NB4 (cell line): ENCODE results near the gene NATD1.

Experiments
- DNase-seq: peaks from one replicate; pipeline ENCODE4 v3.0.0; 2010; ENCODE audit warnings: low read depth
- H3K4me3 ChIP-seq: one replicate; pipeline ENCODE4 v1.5.1; 2011; ENCODE audit warnings: mild to moderate bottlenecking, low read depth, low read length, moderate library complexity
- MAX ChIP-seq: IDR thresholded peaks from 2 replicates; pipeline ENCODE4 v1.6.1; 2011; ENCODE audit warnings: low read depth, low read length
- MYC ChIP-seq: IDR thresholded peaks from 2 replicates; pipeline ENCODE4 v1.6.1; 2011; ENCODE audit warnings: low read depth, low read length
- POLR2A ChIP-seq: IDR thresholded peaks from 2 replicates; pipeline ENCODE4 v1.6.1; 2011; ENCODE audit warnings: mild to moderate bottlenecking; ENCODE audit not compliant: insufficient read length; ENCODE audit errors: extremely low read depth
- TF ChIP-seq, protein P1 (sequence below): IDR thresholded peaks from one replicate; pipeline ENCODE4 v1.5.1; 2012; ENCODE audit warnings: low read depth, low read length

Gene NATD1

DNA sequence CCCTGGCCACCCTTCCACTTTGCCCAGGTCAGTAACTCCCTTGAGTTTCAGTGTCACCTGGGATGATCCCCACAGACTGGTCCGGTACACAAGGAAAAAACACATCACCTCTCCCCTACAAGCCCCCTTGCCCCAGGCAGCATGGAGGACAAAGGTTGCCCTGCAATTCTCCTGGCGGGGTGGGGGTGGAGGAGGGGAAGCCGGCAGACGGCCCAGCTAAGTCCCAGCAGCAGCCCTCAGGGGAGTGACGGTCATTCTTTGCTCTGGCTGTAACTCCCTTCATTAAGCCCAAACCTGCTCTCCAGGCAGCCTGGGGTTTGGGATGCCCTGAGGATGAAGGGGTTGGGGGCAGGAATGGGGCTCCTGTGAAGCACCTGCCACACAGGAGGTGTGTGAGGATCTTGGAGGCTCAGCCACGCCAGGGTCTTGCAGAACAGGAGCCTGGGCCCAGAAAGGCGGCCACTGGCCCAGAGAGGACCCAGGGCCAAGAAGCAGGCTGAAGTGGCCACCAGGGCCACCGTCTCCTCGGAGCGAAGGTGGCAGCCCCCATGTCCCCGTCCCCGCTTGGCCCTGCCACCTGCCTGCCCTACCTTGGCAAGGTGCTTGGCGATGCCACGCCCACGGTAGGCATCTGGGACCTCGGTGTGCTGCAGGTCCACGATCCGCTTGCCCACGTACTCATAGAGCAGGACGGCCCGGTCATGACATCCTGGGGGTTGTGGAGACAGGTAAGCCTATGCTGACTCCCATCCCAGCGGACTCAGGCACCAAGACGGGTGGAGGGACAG is 9.5 kb downstream of the NATD1 start:
- DNase-seq: no peak
- no peak overlapping the region for H3K4me3 ChIP-seq
- TF ChIP-seq, protein P1, sequence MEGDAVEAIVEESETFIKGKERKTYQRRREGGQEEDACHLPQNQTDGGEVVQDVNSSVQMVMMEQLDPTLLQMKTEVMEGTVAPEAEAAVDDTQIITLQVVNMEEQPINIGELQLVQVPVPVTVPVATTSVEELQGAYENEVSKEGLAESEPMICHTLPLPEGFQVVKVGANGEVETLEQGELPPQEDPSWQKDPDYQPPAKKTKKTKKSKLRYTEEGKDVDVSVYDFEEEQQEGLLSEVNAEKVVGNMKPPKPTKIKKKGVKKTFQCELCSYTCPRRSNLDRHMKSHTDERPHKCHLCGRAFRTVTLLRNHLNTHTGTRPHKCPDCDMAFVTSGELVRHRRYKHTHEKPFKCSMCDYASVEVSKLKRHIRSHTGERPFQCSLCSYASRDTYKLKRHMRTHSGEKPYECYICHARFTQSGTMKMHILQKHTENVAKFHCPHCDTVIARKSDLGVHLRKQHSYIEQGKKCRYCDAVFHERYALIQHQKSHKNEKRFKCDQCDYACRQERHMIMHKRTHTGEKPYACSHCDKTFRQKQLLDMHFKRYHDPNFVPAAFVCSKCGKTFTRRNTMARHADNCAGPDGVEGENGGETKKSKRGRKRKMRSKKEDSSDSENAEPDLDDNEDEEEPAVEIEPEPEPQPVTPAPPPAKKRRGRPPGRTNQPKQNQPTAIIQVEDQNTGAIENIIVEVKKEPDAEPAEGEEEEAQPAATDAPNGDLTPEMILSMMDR: no peak
- TF ChIP-seq MAX: no peak
- no peak for TF ChIP-seq POLR2A
- TF ChIP-seq MYC: no peak

- TF ChIP-seq MAX (no peak), MYC (no peak), POLR2A (no peak)
- TF ChIP-seq, protein P1: no peak
- no peak for DNase-seq
- no peak overlapping the region for H3K4me3 ChIP-seq
Measured at GRCh38 chr17:21242780-21243515, 10.3 kb downstream of the NATD1 start.

DNA sequence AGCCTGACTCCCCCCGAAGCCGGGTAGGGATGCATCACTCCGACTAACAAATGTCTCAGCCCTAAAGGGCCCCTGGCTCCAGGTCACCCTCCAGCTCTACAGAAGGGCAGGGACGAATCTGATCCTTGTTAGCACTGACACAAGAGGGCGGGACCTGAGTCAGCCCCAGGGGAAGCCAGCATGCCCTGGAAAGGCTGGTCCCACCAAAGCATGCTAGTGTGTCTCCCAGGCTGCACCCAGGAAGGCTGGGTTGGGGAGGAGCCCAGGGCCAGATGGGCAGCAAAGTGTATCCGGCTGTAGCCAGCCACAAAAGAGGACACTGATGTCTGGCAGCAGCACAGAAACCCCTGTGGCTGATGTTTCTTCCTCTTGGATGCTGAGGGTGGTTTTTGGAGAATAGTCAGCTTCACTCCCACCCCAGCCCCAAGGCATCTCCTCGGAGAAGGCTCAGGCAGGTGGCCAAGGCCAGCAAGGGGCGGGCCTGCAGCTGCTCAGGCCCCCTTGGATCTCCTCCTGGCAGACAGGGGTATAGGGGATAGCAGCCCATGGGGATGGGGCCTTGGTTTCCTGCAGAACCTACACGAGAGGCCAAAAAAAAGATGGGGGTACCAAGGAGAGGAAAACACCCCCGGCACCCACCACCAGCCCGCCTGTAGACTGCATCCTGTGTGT is 11.0 kb downstream of the NATD1 start:
- TF ChIP-seq, protein P1: no peak
- TF ChIP-seq MYC: no peak
- DNase-seq: no peak
- no peak overlapping the region for H3K4me3 ChIP-seq

DNA sequence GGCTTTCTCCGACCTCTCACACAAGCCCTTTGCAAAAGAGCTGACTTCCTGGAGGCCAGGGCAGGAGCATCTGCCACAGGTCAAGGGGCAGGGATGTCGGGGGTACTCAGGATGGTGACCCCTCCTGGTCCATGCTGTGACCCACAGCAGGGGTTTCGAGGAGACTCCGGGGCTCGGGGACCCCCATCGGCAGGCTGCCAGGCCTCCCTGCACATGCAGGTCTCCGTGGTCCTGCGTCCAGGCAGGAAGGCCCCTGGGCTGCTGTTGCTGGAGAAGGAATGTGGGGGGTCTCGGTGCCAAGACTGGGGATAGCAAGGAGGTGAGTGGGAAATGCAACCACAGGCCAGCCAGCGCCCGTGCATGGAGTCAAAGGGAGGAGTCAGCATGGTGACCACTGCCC is 11.6 kb downstream of the NATD1 start:
- no peak overlapping the region for H3K4me3 ChIP-seq
- TF ChIP-seq MYC: no peak
- TF ChIP-seq POLR2A: no peak
- TF ChIP-seq MAX: no peak
- DNase-seq: no peak

GRCh38 chr17:21240369-21241055 is 12.7 kb downstream of the NATD1 start:
- TF ChIP-seq MAX: no peak
- no peak for TF ChIP-seq MYC
- no peak for TF ChIP-seq POLR2A
- TF ChIP-seq, protein P1: no peak
- no peak overlapping the region for H3K4me3 ChIP-seq
- DNase-seq: no peak
